HEK293 (cell line): ENCODE data around the gene INPP5A.

Experiments
- CTCF ChIA-PET: fragments of 350-600 bp; formaldehyde crosslinking; extraction: SDS; loops from one replicate; lab custom pipeline; 2021; ENCODE audit warnings: antibody characterized with exemption; lab: Yijun Ruan, JAX
- POLR2A ChIA-PET: fragments of 300-600 bp; formaldehyde crosslinking; extraction: SDS; loops from one replicate; lab custom pipeline; 2020; ENCODE audit warnings: antibody characterized with exemption, inconsistent platforms; lab: Yijun Ruan, JAX
- H3K27ac ChIP-seq: fragments of 200-500 bp; sonication (Bioruptor generic); 2 replicates; pipeline ENCODE4 v1.5.1; 2014; ENCODE audit warnings: low read depth, low read length, control low read depth, inconsistent platforms; ENCODE audit errors: extremely low read depth
- H3K36me3 ChIP-seq, 2 experiments: fragments of 200-500 bp in 1 of 2; sonication (Bioruptor generic) in 1 of 2; 1 replicate in 1 of 2; 2 replicates in 1 of 2; pipeline ENCODE4 v1.5.1; 2014 to 2017; ENCODE audit warnings: inconsistent platforms in 2 of 2, low read length in 2 of 2; ENCODE audit not compliant: control insufficient read depth in 2 of 2, insufficient read depth in 1 of 2
- H3K4me1 ChIP-seq: fragments of 200-500 bp; sonication (Bioruptor generic); 2 replicates; pipeline ENCODE4 v1.5.1; 2014; ENCODE audit warnings: mild to moderate bottlenecking, low read length, inconsistent platforms; ENCODE audit not compliant: control insufficient read depth, insufficient read depth
- H3K4me3 ChIP-seq: 2 replicates; pipeline ENCODE4 v1.5.1; 2011; ENCODE audit warnings: low read depth, mild to moderate bottlenecking, control low read depth, low read length, moderate library complexity
- H3K9me3 ChIP-seq: fragments of 200-500 bp; sonication (Bioruptor generic); 2 replicates; pipeline ENCODE4 v1.5.1; 2014; ENCODE audit warnings: low read depth, low read length, inconsistent platforms; ENCODE audit not compliant: control insufficient read depth, insufficient read depth
- BCL11B ChIP-seq: fragments of 450-650 bp; formaldehyde crosslinking; IDR thresholded peaks from 2 replicates; pipeline ENCODE4 v1.5.1; 2016; ENCODE audit warnings: low read depth, missing biosample characterization, missing genetic modification characterization
- KLF8 ChIP-seq: fragments of 450-650 bp; formaldehyde crosslinking; IDR thresholded peaks from 2 replicates; pipeline ENCODE4 v1.5.1; 2016; ENCODE audit warnings: missing biosample characterization, missing genetic modification characterization
- PRDM1 ChIP-seq: fragments of 450-650 bp; formaldehyde crosslinking; IDR thresholded peaks from 2 replicates; pipeline ENCODE4; 2016; ENCODE audit warnings: missing biosample characterization, missing genetic modification characterization
- ZNF121 ChIP-seq: fragments of 450-650 bp; formaldehyde crosslinking; IDR thresholded peaks from 2 replicates; pipeline ENCODE4 v1.5.1; 2016; ENCODE audit warnings: missing biosample characterization, missing genetic modification characterization
- ZNF292 ChIP-seq: fragments of 450-650 bp; formaldehyde crosslinking; IDR thresholded peaks from 2 replicates; pipeline ENCODE4 v1.5.1; 2016; ENCODE audit warnings: low read depth, missing biosample characterization, missing genetic modification characterization, borderline replicate concordance
- ZNF335 ChIP-seq: fragments of 450-650 bp; formaldehyde crosslinking; conservative IDR thresholded peaks from 2 replicates; pipeline ENCODE4 v1.5.1; 2016; ENCODE audit warnings: missing biosample characterization, missing genetic modification characterization
- ZNF501 ChIP-seq: fragments of 450-650 bp; formaldehyde crosslinking; IDR thresholded peaks from 2 replicates; pipeline ENCODE4 v1.5.1; 2016; ENCODE audit warnings: missing biosample characterization, missing genetic modification characterization
- ZNF513 ChIP-seq: fragments of 450-650 bp; IDR thresholded peaks from 2 replicates; pipeline ENCODE4 v1.5.1; 2018; ENCODE audit warnings: missing biosample characterization, missing genetic modification characterization
- ZNF600 ChIP-seq: fragments of 450-650 bp; formaldehyde crosslinking; IDR thresholded peaks from 2 replicates; pipeline ENCODE4 v1.5.1; 2016; ENCODE audit warnings: missing biosample characterization, missing genetic modification characterization
- ZNF677 ChIP-seq: fragments of 450-650 bp; IDR thresholded peaks from 2 replicates; pipeline ENCODE4 v1.5.0; 2018; ENCODE audit warnings: missing biosample characterization, mild to moderate bottlenecking, missing genetic modification characterization, moderate library complexity
- ZNF704 ChIP-seq: fragments of 450-650 bp; formaldehyde crosslinking; IDR thresholded peaks from 2 replicates; pipeline ENCODE4 v1.5.1; 2016; ENCODE audit warnings: missing biosample characterization, missing genetic modification characterization
- ZNF791 ChIP-seq: fragments of 450-650 bp; formaldehyde crosslinking; IDR thresholded peaks from 2 replicates; pipeline ENCODE4 v1.5.1; 2016; ENCODE audit warnings: missing biosample characterization, missing genetic modification characterization
- ZNF843 ChIP-seq: fragments of 450-650 bp; formaldehyde crosslinking; IDR thresholded peaks from 2 replicates; pipeline ENCODE4 v1.5.1; 2016; ENCODE audit warnings: missing biosample characterization, missing genetic modification characterization
- TF ChIP-seq, protein P1 (sequence below): fragments of 450-650 bp; formaldehyde crosslinking; IDR thresholded peaks from 2 replicates; pipeline ENCODE4 v1.5.1; 2016; ENCODE audit warnings: missing biosample characterization, missing genetic modification characterization
- TF ChIP-seq, protein P2 (sequence below): fragments of 450-650 bp; formaldehyde crosslinking; IDR thresholded peaks from 2 replicates; pipeline ENCODE4 v1.5.1; 2016; ENCODE audit warnings: missing biosample characterization, missing genetic modification characterization

INPP5A gene

DNA sequence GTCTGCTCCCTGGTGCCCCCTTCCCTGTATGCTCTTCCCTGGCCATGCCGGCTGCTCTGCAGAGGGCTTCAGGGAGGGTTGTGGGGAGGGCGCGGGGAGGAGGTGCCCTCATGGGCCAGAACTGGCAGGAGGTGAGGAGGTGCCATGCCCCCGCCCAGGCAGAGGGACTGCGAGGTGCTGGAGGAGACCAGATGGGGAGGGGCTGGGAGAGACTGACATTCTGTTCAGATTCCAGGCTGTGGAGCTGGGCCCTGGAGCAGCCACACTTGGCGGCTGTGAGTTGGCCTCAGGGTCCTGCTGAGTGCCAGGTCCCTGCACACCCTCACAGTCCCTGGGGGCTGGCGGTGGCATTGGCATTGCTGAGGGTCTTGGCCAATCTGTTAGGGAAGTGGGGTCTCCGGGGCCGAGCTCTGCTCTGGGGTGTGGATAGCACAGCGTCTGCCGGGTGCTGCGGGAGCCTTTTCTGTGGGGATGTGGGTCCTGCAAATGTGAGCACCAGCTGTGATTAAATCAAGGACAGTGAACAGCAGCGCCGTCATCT, 25.4 kb downstream of the INPP5A start:
- Histone ChIP-seq H3K4me3 (no peak overlapping the region), H3K4me1 (peaks cover 4% of the 10 kb centered on the region), H3K36me3 (no peaks in the 10 kb centered on the region; a peak in 1 of 3 replicates), H3K9me3 (no peaks in the 10 kb centered on the region), H3K27ac (no peak overlapping the region)
- ChIA-PET POLR2A (no interaction called here), CTCF (interaction anchor here (0.6 to 1.0 kb wide), 2 partner anchors 22 to 340 kb away, joined by 3 read pairs; no protein-coding TSS in a partner anchor)
- TF ChIP-seq ZNF335 (tag by site-specific recombination) (no peak), ZNF292 (tag by site-specific recombination) (no peak), ZNF791 (tag by site-specific recombination) (no peak), ZNF121 (tag by site-specific recombination) (no peak), ZNF501 (no peak), ZNF677 (tag by site-specific recombination) (no peak), ZNF843 (tag by site-specific recombination) (no peak), ZNF513 (tag by site-specific recombination) (no peak), BCL11B (tag by site-specific recombination) (no peak)
- TF ChIP-seq, protein P1, sequence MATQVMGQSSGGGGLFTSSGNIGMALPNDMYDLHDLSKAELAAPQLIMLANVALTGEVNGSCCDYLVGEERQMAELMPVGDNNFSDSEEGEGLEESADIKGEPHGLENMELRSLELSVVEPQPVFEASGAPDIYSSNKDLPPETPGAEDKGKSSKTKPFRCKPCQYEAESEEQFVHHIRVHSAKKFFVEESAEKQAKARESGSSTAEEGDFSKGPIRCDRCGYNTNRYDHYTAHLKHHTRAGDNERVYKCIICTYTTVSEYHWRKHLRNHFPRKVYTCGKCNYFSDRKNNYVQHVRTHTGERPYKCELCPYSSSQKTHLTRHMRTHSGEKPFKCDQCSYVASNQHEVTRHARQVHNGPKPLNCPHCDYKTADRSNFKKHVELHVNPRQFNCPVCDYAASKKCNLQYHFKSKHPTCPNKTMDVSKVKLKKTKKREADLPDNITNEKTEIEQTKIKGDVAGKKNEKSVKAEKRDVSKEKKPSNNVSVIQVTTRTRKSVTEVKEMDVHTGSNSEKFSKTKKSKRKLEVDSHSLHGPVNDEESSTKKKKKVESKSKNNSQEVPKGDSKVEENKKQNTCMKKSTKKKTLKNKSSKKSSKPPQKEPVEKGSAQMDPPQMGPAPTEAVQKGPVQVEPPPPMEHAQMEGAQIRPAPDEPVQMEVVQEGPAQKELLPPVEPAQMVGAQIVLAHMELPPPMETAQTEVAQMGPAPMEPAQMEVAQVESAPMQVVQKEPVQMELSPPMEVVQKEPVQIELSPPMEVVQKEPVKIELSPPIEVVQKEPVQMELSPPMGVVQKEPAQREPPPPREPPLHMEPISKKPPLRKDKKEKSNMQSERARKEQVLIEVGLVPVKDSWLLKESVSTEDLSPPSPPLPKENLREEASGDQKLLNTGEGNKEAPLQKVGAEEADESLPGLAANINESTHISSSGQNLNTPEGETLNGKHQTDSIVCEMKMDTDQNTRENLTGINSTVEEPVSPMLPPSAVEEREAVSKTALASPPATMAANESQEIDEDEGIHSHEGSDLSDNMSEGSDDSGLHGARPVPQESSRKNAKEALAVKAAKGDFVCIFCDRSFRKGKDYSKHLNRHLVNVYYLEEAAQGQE (tag by site-specific recombination): no peak

- no peaks in the 10 kb centered on the region; a peak in 1 of 3 replicates for H3K36me3 ChIP-seq
- TF ChIP-seq ZNF600: 0 out of 2 replicates have a peak, but pooled peaks have one; percentile 14
- TF ChIP-seq ZNF704: no peak
- TF ChIP-seq PRDM1 (tag by site-specific recombination): peak; percentile 98
- TF ChIP-seq KLF8 (tag by site-specific recombination): no peak
- TF ChIP-seq, protein P2, sequence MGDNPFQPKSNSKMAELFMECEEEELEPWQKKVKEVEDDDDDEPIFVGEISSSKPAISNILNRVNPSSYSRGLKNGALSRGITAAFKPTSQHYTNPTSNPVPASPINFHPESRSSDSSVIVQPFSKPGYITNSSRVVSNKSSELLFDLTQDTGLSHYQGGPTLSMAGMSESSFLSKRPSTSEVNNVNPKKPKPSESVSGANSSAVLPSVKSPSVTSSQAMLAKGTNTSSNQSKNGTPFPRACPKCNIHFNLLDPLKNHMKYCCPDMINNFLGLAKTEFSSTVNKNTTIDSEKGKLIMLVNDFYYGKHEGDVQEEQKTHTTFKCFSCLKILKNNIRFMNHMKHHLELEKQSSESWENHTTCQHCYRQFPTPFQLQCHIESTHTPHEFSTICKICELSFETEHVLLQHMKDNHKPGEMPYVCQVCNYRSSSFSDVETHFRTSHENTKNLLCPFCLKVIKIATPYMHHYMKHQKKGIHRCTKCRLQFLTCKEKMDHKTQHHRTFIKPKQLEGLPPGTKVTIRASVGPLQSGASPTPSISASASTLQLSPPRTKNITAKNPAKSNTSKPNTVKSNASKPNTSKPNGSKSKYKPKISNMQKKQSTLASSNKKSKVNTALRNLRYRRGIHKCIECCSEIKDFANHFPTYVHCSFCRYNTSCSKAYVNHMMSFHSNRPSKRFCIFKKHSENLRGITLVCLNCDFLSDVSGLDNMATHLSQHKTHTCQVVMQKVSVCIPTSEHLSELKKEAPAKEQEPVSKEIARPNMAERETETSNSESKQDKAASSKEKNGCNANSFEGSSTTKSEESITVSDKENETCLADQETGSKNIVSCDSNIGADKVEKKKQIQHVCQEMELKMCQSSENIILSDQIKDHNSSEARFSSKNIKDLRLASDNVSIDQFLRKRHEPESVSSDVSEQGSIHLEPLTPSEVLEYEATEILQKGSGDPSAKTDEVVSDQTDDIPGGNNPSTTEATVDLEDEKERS: no peak
- H3K4me1 ChIP-seq: peaks cover 4% of the 10 kb centered on the region
- ChIA-PET POLR2A (no interaction called here), CTCF (no interaction called here)
- no peak overlapping the region for H3K27ac ChIP-seq
- no peak overlapping the region for H3K4me3 ChIP-seq
- H3K9me3 ChIP-seq: no peaks in the 10 kb centered on the region
These were observed 26.1 kb downstream of the INPP5A start for GRCh38 chr10:132563485-132564248.
